HepG2 (cell line): ENCODE data around the gene NRBP1. TPM values are rescaled to one million over a fixed set of nuclear protein-coding genes. Genes with fewer than 3 reads are reported as not detected.

Experiments
- AGO1 ChIP-seq: fragments of 200-400 bp; formaldehyde crosslinking; IDR thresholded peaks from 2 replicates; pipeline ENCODE4 v1.6.1; 2017; ENCODE audit warnings: mild to moderate bottlenecking, low read depth, low read length, moderate library complexity; ENCODE audit not compliant: poor library complexity, severe bottlenecking
- AKAP8 ChIP-seq: sonication (generic); formaldehyde crosslinking; IDR thresholded peaks from 2 replicates; pipeline ENCODE4 v1.5.1; 2020; ENCODE audit warnings: mild to moderate bottlenecking, missing genetic modification reagents
- CBX1 ChIP-seq: IDR thresholded peaks from one replicate; pipeline ENCODE4 v1.6.1; 2016; ENCODE audit warnings: antibody characterized with exemption, low read depth
- CBX5 ChIP-seq: sonication (generic); formaldehyde crosslinking; IDR thresholded peaks from 2 replicates; pipeline ENCODE4 v1.4.0; 2020; ENCODE audit warnings: missing genetic modification reagents, borderline replicate concordance
- CEBPG ChIP-seq: IDR thresholded peaks from 2 replicates; pipeline ENCODE4 v1.6.1; 2016
- FLYWCH1 ChIP-seq: sonication (generic); formaldehyde crosslinking; IDR thresholded peaks from 2 replicates; pipeline ENCODE4 v1.8.1; 2023; ENCODE audit warnings: mild to moderate bottlenecking, missing genetic modification reagents
- GABPB1 ChIP-seq: IDR thresholded peaks from 2 replicates; pipeline ENCODE4 v1.6.1; 2016; ENCODE audit warnings: mild to moderate bottlenecking, missing genetic modification reagents, moderate library complexity, missing compliant biosample characterization
- GLI4 ChIP-seq: sonication (generic); formaldehyde crosslinking; IDR thresholded peaks from 2 replicates; pipeline ENCODE4 v1.5.1; 2020; ENCODE audit warnings: missing genetic modification reagents, mild to moderate bottlenecking, moderate library complexity, borderline replicate concordance
- JARID2 ChIP-seq: sonication (generic); formaldehyde crosslinking; IDR thresholded peaks from 2 replicates; pipeline ENCODE4 v1.8.1; 2023; ENCODE audit warnings: missing genetic modification reagents, inconsistent platforms; ENCODE audit not compliant: insufficient replicate concordance
- NBN ChIP-seq: fragments of 450-650 bp; conservative IDR thresholded peaks from 2 replicates; pipeline ENCODE4 v1.6.1; 2017
- PCBP1 ChIP-seq: fragments of 200-400 bp; formaldehyde crosslinking; IDR thresholded peaks from 2 replicates; pipeline ENCODE4 v1.6.1; 2017; ENCODE audit warnings: mild to moderate bottlenecking, low read depth, low read length, borderline replicate concordance
- TCF12 ChIP-seq, 2 experiments: fragments of 450-650 bp in 1 of 2; sonication (generic) in 1 of 2; formaldehyde crosslinking in 1 of 2; IDR thresholded peaks; 2 replicates each; pipeline versions ENCODE4 v1.6.1 to v1.8.0; 2017 to 2022; ENCODE audit warnings: antibody characterized with exemption in 1 of 2, mild to moderate bottlenecking in 1 of 2, missing genetic modification reagents in 1 of 2, moderate library complexity in 1 of 2
- ZFP82 ChIP-seq: sonication (generic); formaldehyde crosslinking; IDR thresholded peaks from 2 replicates; pipeline ENCODE4 v1.5.1; 2020; ENCODE audit warnings: mild to moderate bottlenecking, missing genetic modification reagents, borderline replicate concordance
- ZKSCAN5 ChIP-seq: sonication (generic); formaldehyde crosslinking; IDR thresholded peaks from 2 replicates; pipeline ENCODE4 v1.5.1; 2020; ENCODE audit warnings: mild to moderate bottlenecking, missing genetic modification reagents
- ZNF256 ChIP-seq: sonication (generic); formaldehyde crosslinking; conservative IDR thresholded peaks from 2 replicates; pipeline ENCODE4 v1.4.0; 2020; ENCODE audit warnings: missing genetic modification reagents
- ZNF3 ChIP-seq: IDR thresholded peaks from 2 replicates; pipeline ENCODE4 v1.7.0; 2017; ENCODE audit warnings: inconsistent platforms
- ZNF329 ChIP-seq: sonication (generic); formaldehyde crosslinking; IDR thresholded peaks from 2 replicates; pipeline ENCODE4 v1.9.0; 2021; ENCODE audit warnings: low read depth, mild to moderate bottlenecking, missing genetic modification reagents
- ZNF549 ChIP-seq: sonication (generic); formaldehyde crosslinking; IDR thresholded peaks from 2 replicates; pipeline ENCODE4 v1.5.0; 2020; ENCODE audit warnings: missing genetic modification reagents
- ZNF572 ChIP-seq: sonication (generic); formaldehyde crosslinking; IDR thresholded peaks from 2 replicates; pipeline ENCODE4 v1.5.1; 2020; ENCODE audit warnings: mild to moderate bottlenecking, missing genetic modification reagents
- ZNF720 ChIP-seq: sonication (generic); formaldehyde crosslinking; IDR thresholded peaks from 2 replicates; pipeline ENCODE4 v1.4.0; 2020; ENCODE audit warnings: missing genetic modification reagents
- polyA plus RNA-seq, 8 experiments: library from polyadenylated mRNA; depleted of rRNA in 3 of 8; stranded (reverse) in 7 of 8; unstranded in 1 of 8; fragments of >200 nt; fragmentation: Illumina TruSeq in 4 of 8; extraction: Trizol in 4 of 8; gene quantifications; 2 replicates each; pipeline versions ENCODE4 v1.2.1 to v1.2.3, GENCODE V29; 2011 to 2016; ENCODE audit warnings: low read depth in 4 of 8, missing spikeins in 1 of 8, mixed read lengths in 1 of 8; ENCODE audit not compliant: insufficient read depth in 1 of 8
- total RNA-seq, 5 experiments: library from RNA; depleted of rRNA; stranded (reverse); fragments of >200 nt; fragmentation: Illumina TruSeq; extraction: Trizol; gene quantifications; 2 replicates each; pipeline ENCODE4 v1.2.3, GENCODE V29; 2016; ENCODE audit warnings: low read depth in 1 of 5
- TF ChIP-seq, protein P1 (sequence below): sonication (generic); formaldehyde crosslinking; IDR thresholded peaks from 2 replicates; pipeline ENCODE4 v1.5.0; 2020; ENCODE audit warnings: mild to moderate bottlenecking, missing genetic modification reagents, borderline replicate concordance
- TF ChIP-seq, protein P2 (sequence below): IDR thresholded peaks from 2 replicates; pipeline ENCODE4 v1.6.1; 2016; ENCODE audit warnings: mild to moderate bottlenecking, missing biosample characterization, missing genetic modification reagents
- TF ChIP-seq, protein P3 (sequence below): sonication (generic); formaldehyde crosslinking; IDR thresholded peaks from 2 replicates; pipeline ENCODE4 v1.5.0; 2020; ENCODE audit warnings: mild to moderate bottlenecking, missing genetic modification reagents, borderline replicate concordance

Gene NRBP1
- total and polyA plus RNA-seq, 2 of the 13 experiments (the other 11 are each of a cell fraction or from before 2014, with no cell fraction given), result 165 to 240 TPM

DNA sequence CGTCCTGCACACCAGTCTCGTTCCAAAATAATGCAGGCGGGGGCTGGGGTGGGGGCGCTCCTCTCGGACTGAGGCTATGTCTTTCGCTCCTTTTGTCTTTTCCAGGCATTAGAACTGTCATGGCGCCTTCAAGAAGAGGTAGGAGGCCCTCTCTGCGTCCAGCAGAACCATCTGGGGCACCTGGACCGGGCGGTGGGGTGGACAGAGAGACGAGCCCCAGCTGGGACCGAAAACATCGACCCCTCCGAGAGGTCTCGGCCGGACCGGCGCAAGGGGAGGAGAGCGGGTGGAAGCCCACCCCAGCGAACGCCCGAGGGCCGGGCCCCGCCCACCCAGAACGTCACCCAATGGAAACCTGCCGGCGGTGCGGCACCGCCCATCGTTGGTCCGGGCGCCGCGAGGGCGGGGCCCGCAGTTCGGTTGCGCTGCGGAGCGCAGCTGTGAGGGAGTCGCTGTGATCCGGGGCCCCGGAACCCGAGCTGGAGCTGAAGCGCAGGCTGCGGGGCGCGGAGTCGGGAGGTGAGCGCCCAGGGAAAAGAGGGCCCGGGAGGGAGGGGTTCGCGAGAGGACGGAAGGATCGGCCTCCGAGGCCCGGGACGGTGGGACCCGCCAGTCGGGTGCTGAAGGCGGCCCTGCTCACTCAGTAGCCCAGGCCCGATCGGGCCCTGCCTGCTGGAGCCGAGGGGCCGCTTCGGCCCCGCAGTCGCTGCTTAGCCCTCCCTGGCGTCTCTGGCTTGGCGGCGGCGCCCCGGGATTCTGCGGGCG, at the start of gene NRBP1 (continued):
- TF ChIP-seq, protein P1, sequence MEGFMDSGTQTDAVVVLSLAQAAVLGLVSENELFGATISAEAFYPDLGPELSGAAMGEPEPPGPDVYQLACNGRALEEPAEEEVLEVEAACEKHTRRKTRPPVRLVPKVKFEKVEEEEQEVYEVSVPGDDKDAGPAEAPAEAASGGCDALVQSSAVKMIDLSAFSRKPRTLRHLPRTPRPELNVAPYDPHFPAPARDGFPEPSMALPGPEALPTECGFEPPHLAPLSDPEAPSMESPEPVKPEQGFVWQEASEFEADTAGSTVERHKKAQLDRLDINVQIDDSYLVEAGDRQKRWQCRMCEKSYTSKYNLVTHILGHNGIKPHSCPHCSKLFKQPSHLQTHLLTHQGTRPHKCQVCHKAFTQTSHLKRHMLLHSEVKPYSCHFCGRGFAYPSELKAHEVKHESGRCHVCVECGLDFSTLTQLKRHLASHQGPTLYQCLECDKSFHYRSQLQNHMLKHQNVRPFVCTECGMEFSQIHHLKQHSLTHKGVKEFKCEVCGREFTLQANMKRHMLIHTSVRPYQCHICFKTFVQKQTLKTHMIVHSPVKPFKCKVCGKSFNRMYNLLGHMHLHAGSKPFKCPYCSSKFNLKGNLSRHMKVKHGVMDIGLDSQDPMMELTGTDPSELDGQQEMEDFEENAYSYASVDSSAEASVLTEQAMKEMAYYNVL (CRISPR knock-in tag), result peak; percentile 80
- 0 out of 2 replicates have a peak, but pooled peaks have one; percentile 7 for TF ChIP-seq ZNF549
- peak; percentile 27 for TF ChIP-seq AGO1
- TF ChIP-seq ZNF329, result peak; percentile 79
- TF ChIP-seq ZNF572 (CRISPR knock-in tag), result 0 out of 2 replicates have a peak, but pooled peaks have one; percentile 88
- no peak for TF ChIP-seq TCF12 (IDR thresholded peaks at IDR 0.05)
- no peak; the same call in 1 of the 2 replicates for TF ChIP-seq TCF12 (CRISPR knock-in tag; IDR thresholded peaks at IDR 0.05)
- TF ChIP-seq FLYWCH1 (CRISPR knock-in tag), result peak; percentile 85; the same call in 1 of the 2 replicates
- TF ChIP-seq NBN, result no peak
- no peak for TF ChIP-seq ZNF720
- TF ChIP-seq JARID2 (CRISPR knock-in tag), result no peak
- TF ChIP-seq, protein P2, sequence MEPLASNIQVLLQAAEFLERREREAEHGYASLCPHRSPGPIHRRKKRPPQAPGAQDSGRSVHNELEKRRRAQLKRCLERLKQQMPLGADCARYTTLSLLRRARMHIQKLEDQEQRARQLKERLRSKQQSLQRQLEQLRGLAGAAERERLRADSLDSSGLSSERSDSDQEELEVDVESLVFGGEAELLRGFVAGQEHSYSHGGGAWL (CRISPR knock-in tag), result peak; percentile 84
- TF ChIP-seq CBX1, result peak; percentile 59
- no peak; the same call in 1 of the 2 replicates for TF ChIP-seq ZNF3 (CRISPR knock-in tag)
- TF ChIP-seq AKAP8 (CRISPR knock-in tag), result peak; percentile 52
- TF ChIP-seq CEBPG (CRISPR knock-in tag), result no peak; the same call in 1 of the 2 replicates
- TF ChIP-seq, protein P3, sequence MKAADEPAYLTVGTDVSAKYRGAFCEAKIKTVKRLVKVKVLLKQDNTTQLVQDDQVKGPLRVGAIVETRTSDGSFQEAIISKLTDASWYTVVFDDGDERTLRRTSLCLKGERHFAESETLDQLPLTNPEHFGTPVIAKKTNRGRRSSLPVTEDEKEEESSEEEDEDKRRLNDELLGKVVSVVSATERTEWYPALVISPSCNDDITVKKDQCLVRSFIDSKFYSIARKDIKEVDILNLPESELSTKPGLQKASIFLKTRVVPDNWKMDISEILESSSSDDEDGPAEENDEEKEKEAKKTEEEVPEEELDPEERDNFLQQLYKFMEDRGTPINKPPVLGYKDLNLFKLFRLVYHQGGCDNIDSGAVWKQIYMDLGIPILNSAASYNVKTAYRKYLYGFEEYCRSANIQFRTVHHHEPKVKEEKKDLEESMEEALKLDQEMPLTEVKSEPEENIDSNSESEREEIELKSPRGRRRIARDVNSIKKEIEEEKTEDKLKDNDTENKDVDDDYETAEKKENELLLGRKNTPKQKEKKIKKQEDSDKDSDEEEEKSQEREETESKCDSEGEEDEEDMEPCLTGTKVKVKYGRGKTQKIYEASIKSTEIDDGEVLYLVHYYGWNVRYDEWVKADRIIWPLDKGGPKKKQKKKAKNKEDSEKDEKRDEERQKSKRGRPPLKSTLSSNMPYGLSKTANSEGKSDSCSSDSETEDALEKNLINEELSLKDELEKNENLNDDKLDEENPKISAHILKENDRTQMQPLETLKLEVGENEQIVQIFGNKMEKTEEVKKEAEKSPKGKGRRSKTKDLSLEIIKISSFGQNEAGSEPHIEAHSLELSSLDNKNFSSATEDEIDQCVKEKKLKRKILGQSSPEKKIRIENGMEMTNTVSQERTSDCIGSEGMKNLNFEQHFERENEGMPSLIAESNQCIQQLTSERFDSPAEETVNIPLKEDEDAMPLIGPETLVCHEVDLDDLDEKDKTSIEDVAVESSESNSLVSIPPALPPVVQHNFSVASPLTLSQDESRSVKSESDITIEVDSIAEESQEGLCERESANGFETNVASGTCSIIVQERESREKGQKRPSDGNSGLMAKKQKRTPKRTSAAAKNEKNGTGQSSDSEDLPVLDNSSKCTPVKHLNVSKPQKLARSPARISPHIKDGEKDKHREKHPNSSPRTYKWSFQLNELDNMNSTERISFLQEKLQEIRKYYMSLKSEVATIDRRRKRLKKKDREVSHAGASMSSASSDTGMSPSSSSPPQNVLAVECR (CRISPR knock-in tag), result peak; percentile 88; the same call in 1 of the 2 replicates
- peak; percentile 81; the same call in 1 of the 2 replicates for TF ChIP-seq ZFP82 (CRISPR knock-in tag)
- TF ChIP-seq ZNF256 (CRISPR knock-in tag), result no peak; the same call in 1 of the 2 replicates
- TF ChIP-seq GABPB1, result peak; percentile 82
- peak; percentile 31; the same call in 1 of the 2 replicates for TF ChIP-seq CBX5 (CRISPR knock-in tag)
- TF ChIP-seq PCBP1, result 0 out of 2 replicates have a peak, but pooled peaks have one; percentile 45
- TF ChIP-seq ZKSCAN5 (CRISPR knock-in tag), result no peak
- 0 out of 2 replicates have a peak, but pooled peaks have one; percentile 72 for TF ChIP-seq GLI4 (CRISPR knock-in tag)
